ENCODE results near the gene DQX1.

DNA sequence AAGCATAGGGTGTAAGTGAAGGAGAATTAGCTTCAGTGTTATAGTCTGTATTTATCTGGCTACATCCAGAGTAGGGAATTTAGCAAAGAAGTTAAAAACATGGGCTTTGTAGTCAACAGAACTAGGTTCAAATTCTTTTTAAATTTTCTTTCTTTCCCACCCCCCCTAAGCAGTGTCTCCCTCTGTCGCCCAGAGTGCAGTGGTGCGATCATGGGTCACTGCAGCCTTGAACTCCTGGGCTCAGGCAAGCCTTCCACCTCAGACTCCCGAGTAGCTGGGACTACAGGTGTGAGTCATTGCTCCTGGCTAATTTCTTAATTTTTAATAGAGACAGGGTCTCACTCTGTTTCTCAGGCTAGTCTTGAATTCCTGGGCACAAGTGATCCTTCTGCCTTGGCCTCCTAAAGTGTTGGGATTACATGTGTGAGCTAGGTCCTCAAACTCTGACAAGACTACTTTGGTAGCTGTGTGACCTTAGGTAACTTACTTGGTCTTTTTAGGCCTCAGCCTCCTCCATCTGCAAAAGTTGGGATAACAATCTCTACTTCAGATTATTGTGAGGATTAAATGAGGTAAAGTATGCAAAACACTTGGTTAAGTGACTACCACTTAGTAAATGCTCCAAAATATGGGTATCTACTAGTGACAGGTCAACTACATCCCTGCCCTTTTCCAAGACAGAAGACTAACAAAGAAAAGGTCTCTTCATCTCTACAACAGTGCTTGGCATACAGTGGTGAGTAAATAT, 46.3 kb upstream of the DQX1 start:
- TF ChIP-seq, protein P1, sequence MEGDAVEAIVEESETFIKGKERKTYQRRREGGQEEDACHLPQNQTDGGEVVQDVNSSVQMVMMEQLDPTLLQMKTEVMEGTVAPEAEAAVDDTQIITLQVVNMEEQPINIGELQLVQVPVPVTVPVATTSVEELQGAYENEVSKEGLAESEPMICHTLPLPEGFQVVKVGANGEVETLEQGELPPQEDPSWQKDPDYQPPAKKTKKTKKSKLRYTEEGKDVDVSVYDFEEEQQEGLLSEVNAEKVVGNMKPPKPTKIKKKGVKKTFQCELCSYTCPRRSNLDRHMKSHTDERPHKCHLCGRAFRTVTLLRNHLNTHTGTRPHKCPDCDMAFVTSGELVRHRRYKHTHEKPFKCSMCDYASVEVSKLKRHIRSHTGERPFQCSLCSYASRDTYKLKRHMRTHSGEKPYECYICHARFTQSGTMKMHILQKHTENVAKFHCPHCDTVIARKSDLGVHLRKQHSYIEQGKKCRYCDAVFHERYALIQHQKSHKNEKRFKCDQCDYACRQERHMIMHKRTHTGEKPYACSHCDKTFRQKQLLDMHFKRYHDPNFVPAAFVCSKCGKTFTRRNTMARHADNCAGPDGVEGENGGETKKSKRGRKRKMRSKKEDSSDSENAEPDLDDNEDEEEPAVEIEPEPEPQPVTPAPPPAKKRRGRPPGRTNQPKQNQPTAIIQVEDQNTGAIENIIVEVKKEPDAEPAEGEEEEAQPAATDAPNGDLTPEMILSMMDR (IDR thresholded peaks at IDR 0.05; ENCODE audit: low read depth, low read length, missing input control) = no peak
- TF ChIP-seq SP1 (IDR thresholded peaks at IDR 0.05) = no peak
- TF ChIP-seq GABPA (IDR thresholded peaks at IDR 0.05 in 1 of 2, conservative IDR thresholded peaks at IDR 0.05 in 1 of 2) = no peak
- no peak for TF ChIP-seq YY1 (IDR thresholded peaks at IDR 0.05)
- TF ChIP-seq, protein P2, sequence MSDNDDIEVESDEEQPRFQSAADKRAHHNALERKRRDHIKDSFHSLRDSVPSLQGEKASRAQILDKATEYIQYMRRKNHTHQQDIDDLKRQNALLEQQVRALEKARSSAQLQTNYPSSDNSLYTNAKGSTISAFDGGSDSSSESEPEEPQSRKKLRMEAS (IDR thresholded peaks at IDR 0.05) = no peak
- TF ChIP-seq, protein P3, sequence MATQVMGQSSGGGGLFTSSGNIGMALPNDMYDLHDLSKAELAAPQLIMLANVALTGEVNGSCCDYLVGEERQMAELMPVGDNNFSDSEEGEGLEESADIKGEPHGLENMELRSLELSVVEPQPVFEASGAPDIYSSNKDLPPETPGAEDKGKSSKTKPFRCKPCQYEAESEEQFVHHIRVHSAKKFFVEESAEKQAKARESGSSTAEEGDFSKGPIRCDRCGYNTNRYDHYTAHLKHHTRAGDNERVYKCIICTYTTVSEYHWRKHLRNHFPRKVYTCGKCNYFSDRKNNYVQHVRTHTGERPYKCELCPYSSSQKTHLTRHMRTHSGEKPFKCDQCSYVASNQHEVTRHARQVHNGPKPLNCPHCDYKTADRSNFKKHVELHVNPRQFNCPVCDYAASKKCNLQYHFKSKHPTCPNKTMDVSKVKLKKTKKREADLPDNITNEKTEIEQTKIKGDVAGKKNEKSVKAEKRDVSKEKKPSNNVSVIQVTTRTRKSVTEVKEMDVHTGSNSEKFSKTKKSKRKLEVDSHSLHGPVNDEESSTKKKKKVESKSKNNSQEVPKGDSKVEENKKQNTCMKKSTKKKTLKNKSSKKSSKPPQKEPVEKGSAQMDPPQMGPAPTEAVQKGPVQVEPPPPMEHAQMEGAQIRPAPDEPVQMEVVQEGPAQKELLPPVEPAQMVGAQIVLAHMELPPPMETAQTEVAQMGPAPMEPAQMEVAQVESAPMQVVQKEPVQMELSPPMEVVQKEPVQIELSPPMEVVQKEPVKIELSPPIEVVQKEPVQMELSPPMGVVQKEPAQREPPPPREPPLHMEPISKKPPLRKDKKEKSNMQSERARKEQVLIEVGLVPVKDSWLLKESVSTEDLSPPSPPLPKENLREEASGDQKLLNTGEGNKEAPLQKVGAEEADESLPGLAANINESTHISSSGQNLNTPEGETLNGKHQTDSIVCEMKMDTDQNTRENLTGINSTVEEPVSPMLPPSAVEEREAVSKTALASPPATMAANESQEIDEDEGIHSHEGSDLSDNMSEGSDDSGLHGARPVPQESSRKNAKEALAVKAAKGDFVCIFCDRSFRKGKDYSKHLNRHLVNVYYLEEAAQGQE (IDR thresholded peaks at IDR 0.05) = no peak
- no peak for TF ChIP-seq RAD21 (IDR thresholded peaks at IDR 0.05)
- TF ChIP-seq TAF1 (conservative IDR thresholded peaks at IDR 0.05) = no peak
- TF ChIP-seq, protein P4, sequence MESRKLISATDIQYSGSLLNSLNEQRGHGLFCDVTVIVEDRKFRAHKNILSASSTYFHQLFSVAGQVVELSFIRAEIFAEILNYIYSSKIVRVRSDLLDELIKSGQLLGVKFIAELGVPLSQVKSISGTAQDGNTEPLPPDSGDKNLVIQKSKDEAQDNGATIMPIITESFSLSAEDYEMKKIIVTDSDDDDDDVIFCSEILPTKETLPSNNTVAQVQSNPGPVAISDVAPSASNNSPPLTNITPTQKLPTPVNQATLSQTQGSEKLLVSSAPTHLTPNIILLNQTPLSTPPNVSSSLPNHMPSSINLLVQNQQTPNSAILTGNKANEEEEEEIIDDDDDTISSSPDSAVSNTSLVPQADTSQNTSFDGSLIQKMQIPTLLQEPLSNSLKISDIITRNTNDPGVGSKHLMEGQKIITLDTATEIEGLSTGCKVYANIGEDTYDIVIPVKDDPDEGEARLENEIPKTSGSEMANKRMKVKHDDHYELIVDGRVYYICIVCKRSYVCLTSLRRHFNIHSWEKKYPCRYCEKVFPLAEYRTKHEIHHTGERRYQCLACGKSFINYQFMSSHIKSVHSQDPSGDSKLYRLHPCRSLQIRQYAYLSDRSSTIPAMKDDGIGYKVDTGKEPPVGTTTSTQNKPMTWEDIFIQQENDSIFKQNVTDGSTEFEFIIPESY (IDR thresholded peaks at IDR 0.05) = no peak
- no peak for TF ChIP-seq RXRA (IDR thresholded peaks at IDR 0.05)
- TF ChIP-seq, protein P5, sequence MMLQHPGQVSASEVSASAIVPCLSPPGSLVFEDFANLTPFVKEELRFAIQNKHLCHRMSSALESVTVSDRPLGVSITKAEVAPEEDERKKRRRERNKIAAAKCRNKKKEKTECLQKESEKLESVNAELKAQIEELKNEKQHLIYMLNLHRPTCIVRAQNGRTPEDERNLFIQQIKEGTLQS (IDR thresholded peaks at IDR 0.05) = no peak
- no peak for TF ChIP-seq JUND (IDR thresholded peaks at IDR 0.05)

Measured in liver (tissue), 3 donors.